Esophagus muscularis mucosa (tissue), 3 donors: ENCODE measurements around the gene NFATC3.

Experiments used
- POLR2A ChIP-seq: fragments of 450-650 bp; IDR thresholded peaks from one replicate; pipeline ENCODE4 v1.6.1; 2017; ENCODE audit warnings: antibody characterized with exemption, moderate library complexity, mild to moderate bottlenecking, low read depth
- TF ChIP-seq, protein P1 (sequence below), 3 experiments: fragments of 200-600 bp in 2 of 3; fragments of 450-650 bp in 1 of 3; sonication (generic) in 2 of 3; IDR thresholded peaks; one replicate each; pipeline ENCODE4 v1.5.1; 2017 to 2019; ENCODE audit warnings: antibody characterized with exemption in 3 of 3, mild to moderate bottlenecking in 2 of 3, moderate library complexity in 1 of 3

DNA sequence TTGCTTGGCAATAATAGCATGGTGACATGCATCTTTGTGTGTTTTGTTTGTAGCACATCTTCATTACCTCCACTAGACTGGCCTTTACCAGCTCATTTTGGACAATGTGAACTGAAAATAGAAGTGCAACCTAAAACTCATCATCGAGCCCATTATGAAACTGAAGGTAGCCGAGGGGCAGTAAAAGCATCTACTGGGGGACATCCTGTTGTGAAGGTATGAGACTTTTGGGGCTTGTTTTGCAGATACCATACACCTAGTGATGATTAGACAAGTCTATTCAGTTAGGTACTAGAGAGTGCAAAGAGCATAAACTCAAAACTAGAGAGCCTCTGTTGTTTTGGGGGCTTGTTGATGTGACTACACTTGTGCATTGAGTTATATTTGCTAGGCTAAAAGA, 41.2 kb downstream of the NFATC3 start:
- TF ChIP-seq, protein P1, sequence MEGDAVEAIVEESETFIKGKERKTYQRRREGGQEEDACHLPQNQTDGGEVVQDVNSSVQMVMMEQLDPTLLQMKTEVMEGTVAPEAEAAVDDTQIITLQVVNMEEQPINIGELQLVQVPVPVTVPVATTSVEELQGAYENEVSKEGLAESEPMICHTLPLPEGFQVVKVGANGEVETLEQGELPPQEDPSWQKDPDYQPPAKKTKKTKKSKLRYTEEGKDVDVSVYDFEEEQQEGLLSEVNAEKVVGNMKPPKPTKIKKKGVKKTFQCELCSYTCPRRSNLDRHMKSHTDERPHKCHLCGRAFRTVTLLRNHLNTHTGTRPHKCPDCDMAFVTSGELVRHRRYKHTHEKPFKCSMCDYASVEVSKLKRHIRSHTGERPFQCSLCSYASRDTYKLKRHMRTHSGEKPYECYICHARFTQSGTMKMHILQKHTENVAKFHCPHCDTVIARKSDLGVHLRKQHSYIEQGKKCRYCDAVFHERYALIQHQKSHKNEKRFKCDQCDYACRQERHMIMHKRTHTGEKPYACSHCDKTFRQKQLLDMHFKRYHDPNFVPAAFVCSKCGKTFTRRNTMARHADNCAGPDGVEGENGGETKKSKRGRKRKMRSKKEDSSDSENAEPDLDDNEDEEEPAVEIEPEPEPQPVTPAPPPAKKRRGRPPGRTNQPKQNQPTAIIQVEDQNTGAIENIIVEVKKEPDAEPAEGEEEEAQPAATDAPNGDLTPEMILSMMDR (IDR thresholded peaks at IDR 0.05), result no peak
- TF ChIP-seq POLR2A, result no peak
